HG03196 (cell line): ENCODE data around the gene GUCD1.
"Not testable (repeated sequence)": the region's sequence is repeated elsewhere in the genome, so short reads cannot be mapped to it uniquely, and the experiment has no call there.

Experiments
- ATAC-seq: cut with Tn5 transposase; IDR thresholded peaks from one replicate; pipeline ENCODE4 v1.9.1; 2021; ENCODE audit not compliant: unreplicated experiment

The GUCD1 gene

DNA sequence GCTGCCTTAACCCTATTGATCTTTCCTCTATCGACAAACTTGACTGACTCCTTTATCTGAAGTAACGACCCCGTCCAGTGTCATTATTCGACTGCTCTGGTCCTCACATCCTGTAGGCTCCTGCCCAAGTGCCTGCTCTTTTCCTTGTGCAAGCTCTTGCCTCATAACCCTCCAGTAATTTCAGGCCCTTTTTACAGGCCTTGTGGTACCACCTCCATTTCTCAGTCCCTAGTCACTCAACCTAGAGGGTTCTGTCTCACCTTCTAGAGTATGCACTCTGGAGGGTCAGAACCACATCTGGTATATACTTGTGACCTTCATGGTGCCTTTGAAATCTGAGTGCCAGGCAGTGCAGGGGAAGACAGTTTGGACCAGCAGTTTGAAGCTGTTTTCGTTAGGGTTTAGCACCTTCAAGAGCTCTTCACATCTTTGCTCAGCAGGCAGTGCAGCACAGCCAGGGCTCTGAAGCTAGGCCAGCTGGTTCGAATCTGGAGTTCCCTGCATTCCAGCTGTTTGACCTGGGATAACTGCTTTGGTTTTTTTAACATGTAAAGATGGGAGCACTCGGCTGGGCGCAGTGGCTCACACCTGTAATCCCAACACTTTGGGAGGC, 12.1 kb upstream of the GUCD1 start:
- no peak for ATAC-seq

DNA sequence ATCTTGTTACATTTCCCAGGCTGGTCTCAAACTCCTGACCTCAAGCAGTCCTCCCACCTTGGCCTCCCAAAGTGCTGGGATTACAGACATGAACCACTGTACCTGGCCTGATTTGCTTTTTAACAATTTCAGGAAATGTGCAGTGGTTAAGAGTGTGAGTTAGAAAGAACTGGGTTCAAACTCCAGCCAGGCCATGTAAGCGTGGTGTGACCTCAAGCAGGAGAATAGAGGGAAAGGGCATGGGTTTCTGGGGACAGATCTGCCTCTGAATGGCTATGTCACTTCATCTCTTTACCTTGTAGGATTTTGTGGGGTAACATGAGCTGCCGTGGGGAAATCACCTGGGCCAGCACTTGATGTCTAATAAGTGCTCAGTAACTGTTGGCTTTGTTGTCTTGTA, 10.1 kb upstream of the GUCD1 start:
- ATAC-seq = no peak

DNA sequence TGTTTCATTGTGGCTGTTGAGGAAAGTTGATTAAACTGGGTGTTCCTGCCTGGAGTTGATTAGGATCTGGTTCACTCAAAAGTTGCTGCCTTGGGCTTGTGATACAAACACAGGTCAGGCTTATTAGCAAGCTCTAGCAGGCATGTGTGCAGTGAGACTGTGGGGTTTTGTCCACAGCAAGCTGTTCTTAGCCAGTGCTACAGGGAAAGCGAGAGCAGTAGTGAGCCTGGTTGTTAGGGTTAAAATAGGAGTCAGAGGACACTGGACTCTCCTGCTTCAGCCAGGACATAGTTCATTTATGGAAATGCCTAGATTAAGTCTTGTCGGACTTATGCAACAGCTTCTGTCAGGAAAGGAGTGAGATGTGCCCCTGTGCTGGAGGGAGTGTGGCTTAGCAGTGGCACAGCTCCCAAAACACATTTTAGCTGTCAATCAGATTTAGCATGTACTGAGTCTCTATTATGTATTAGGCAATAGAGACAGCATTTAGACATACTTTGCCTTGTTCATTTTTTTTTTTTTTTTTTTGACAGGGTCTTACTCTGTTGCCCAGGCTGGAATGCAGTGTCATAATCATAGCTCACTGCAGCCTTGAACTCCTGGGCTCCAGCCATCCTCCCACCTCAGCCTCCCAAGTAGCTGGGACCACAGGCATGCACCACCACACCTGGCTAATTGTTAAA, 9.6 kb upstream of the GUCD1 start:
- ATAC-seq = no peak

DNA sequence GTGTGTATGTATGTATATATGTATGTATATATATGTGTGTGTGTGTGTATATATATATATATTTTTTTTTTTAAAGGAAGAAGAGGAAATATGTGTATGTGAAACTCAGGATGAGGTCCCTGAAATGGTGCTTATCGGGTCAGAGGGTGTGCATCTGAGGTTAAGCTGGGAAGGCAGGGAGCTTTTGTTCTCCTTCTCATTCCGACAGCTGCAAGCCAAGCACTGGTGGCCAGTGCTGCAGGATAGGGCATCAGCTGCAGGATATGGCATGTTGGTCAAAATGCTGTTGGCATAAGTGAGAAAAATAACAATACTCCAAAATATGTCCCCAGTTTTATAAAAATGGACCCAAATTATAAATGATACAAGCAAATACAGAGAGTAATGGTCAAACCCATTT, 8.3 kb upstream of the GUCD1 start:
- ATAC-seq = no peak

DNA sequence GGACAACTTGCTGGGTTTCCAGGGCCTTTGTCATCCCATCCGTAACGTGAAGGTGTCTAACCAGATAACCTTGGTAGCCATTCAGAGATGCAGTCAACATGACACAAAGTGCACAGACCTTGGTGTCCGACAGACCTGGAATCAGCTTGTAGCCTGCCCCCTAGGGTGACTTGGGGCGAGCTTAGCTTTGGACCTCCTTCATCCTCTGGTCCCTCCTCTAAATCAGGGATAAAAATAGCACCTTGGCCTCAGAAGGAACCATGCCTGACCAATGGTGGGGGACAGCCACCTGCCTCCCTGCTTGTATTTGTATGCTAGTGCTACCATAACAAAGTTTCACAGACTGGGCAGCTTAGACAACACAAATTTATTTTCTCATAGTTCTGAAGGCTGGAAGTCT, 4.5 kb upstream of the GUCD1 start:
- no peak for ATAC-seq

DNA sequence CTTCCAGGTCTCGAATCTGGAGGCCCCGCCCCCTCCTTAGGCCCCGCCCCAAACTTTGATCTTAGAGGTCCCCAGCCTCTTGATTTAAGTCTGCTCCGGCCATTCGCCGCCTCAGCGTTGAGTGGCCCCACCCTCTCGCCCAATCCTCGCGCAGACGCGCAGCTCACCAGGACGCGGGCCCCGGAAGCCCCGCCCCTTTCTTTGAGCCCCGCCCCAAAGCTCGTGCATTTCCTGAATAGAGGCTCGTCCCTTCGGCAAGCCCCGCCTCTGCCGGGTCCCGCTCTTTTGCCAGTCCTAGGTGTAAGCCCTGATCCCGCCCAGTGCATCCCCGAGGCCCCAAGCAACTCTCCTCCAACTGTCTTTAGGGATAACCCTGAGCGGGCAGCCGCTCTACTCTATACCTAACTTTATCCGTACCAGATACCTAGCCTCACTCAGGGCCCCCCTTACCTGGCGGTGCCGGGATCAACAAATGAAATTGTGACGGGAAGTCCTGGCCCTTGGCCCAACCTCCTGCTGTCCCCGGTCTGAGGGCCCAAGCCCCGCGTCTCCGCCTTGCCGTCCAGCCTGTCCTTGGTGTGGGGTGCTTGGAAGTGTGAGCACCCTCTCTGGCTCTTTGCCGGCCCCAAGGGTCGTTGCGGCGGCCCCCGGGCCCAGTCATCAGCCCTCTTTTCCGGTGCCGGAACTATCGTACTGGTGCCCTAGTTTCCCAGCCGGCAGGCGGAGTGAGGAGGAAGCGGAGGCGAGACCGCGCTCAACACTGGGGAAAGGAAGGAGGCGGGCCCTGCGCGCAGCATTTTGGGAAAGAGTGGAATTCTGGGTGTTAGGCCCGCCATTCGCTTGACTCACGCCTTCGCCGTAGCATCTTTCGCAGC, 464 bp upstream of the GUCD1 start, which contains the start of gene SNRPD3:
TSS of gene SNRPD3 (plus strand) at position 835 of the 875 bp plus-strand sequence. CDS start 1,676 bp downstream, outside the sequence.
- peak; percentile 61 for ATAC-seq

DNA sequence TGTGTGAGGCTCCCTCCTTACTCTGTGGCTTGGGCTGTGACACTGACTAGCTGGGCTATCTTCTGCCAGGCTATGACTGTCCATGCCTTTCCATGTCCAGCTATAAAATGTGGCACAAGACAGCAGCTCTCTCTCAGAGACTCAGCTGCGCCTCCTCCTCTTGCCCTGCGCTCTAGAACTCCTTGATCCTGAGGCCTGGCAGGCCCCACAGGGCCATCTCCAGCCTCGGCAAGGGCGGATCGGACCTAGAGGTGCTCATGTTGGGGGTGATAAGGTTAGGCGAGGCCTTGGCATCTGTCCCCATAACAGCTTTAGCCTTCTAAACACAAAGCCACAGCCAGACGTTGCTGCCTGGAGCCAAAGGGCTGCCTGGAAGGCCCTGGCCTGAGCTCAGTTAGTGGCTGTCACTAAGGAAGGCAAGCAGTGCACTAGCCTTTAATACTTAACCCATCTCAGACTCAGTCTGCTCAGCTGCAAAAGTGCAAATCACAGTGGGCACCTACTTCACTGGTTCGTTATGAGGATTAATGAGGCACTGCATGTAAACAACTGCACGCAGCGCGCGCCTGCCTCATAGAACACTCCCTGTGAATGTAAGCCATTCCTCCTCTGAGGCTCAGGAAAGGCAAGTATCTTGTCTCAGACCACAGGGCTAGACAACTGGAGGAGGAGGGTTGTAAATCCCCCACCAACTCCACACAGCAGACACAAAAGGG, 1.2 kb downstream of the GUCD1 start:
- ATAC-seq = no peak

DNA sequence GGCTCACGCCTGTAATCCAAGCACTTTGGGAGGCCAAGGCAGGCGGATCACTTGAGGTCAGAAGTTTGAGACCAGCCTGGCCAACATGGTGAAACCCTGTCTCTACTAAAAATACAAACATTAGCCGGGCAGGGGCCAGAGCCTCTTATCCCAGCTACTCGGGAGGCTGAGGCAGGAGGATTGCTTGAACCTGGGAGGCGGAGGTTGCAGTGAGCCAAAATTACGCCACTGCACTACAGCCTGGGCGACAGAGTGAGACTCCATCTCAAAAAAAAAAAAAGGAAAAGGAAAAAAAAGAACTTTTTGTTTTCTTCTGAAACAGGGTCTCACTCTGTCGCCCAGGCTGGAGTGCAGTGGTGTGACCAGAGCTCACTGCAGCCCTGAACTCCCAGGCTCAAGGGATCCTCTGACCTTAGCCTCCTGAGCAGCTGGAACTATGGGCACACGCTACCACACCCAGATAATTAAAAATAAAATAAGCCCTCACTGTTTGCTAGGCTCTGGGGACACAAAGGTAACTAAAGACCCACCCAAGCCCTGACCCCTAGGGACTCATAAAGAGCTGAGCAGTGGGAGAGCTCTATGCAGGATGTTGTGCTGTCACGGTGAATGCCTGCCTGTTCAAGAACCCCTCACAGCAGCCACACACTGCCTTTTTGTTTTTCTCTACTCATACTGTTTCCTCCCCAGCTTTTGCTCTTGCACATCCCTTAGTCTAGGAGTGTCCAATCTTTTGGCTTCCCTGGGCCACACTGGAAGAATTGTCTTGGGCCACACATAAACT, 2.2 kb downstream of the GUCD1 start:
- not testable (repeated sequence) for ATAC-seq

DNA sequence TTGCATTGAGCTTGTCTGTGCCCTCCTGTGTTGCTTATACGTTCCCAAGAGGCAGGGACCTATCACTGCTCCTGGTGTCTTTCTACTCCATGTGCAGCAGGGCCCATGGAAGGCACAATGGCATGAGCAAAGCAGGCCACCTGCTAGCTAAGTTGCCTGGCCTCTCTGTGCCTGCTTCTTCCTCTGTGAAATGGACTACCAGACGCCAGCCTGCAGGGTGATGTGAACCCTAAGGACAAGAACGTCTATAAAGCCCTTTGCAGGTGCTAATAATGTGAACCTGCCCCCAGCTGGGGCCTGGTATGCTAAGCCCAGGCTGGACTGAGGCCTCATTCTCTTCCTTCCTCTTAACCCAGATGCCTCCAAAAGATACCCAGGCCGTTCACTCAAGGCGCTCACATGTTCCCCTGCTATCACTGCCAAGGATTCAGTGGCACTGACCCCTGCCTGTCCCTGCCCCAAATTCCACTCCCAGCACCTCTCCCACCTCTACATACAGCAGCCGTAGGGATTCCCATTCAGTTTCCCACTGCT, 4.0 kb downstream of the GUCD1 start:
- no peak for ATAC-seq

DNA sequence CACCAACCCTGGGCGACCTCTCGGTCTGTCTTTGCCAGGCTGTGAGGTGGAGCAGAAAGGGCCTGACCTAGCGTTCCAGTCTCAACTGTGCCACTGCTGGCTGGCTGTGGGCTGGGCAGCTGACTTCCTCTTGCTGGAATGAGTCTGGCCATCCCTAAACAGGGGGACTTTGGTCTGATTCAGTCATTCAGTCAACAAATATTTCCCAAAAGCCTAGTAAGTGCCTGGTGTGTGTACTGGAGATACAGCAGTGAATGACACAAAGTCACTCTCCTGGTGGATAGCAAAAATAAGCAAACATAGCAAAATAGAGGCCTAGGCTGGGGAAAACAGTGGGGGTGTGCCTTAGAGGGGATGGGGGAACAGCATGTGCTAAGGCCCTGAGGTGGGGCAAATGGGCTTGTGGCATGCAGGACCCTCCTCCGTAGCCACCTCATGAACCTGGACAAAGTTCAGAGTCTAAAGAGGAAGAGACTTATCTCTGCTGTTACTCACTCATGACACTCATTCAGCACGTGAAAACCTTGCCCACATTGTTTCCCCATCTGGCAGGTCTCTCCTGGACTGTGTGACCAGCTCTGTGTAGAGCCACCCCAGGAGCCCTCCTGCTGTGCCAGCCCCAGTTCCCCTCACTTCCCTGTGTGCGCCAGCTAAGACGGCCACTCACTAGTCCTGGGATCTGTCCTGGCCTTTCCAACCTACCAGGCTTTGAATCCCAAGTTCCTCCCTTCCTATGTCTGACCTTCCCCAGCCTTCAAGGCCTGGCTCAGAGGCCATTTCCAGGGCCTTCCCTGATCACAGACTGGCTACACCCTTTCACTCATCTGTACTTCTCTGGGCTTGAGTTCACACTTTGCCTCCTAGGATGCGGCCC, 4.7 kb downstream of the GUCD1 start:
- ATAC-seq = no peak

DNA sequence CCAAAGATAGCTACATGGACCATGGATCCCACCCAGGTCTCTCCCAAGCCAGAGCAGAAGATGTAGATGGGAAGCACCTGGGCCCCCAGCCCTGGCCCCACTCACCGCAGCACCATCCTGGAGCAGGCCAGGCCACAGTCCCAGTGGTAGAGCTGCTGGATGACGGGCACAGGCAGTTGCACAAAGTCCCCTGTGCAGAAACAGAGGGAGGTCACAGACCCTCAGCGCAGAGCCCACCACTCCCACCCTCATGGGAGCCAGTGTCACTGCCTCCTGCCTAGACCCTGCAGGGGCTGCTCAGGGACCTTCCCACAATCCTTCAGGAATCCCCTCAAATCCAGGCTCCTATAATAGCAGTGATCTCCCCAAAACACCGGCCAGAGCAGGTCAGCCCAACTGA, 6.1 kb downstream of the GUCD1 start:
- ATAC-seq = no peak

DNA sequence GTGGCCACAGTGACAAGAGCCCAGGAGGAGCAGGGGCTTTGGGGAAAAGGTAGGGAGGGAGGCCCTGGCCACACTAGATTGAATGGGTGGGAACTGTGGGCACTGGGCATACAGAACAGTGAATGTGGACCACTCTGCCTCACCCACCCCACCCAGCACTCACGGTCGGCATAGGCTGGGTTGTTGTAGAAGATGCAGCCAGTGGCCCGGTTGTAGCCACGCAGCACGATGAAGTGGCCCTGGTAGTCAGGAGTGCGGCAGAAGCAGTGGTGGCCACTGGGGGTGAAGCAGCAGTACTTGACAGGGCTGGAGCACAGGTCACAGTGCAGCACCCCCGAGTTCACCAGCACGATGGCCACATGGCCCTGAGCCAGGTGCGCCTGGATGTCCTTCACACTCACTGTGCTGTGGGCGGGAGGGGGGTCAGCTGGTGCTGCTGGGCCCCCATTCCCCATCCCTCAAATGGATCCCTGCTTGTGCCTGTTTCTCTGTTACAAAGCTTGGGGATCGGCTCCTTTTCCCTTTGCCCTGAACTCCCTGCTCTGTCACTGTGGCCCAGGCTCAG, 11.2 kb downstream of the GUCD1 start:
- no peak for ATAC-seq

DNA sequence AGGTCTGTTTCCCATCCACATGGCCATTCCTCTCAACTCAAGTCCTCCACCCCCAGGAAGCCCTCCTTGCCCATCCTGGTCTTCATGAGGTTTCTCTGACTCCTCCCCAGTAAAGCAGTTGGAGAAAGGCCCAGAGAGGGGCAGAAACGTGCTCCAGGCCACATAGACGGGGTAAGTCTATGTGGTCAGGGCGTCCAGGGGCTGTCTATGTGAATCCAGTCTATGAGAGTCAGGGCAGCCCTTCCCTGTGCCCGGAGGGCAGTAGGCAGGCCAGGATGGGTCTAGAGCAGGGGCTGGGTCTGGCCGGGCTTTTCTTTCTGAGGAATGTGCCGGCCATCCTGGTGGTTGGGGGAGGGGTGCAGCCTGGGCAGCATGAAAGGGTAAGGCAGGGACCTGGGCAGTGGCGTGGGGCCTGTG, 11.7 kb downstream of the GUCD1 start:
- no peak for ATAC-seq

DNA sequence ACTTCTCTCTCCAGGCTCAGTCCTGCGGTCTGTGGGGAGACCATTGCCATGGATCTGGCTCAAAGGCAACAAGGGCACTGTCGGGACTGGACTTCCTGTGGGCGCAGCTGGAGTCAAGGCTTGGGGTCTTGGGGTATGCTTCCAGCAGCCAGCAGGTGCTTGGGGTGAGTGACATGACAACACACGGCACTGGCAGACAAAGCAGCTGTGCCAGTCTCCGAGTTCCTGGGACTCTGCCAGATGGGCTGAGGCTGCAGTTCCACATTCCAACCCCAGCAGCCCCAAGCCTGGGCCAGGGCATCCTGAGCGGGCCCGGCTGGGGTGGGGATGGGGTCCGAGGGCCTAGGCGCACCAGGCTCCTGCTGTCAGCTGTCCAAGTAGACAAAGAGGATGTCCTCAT, 12.3 kb downstream of the GUCD1 start:
- no peak for ATAC-seq

DNA sequence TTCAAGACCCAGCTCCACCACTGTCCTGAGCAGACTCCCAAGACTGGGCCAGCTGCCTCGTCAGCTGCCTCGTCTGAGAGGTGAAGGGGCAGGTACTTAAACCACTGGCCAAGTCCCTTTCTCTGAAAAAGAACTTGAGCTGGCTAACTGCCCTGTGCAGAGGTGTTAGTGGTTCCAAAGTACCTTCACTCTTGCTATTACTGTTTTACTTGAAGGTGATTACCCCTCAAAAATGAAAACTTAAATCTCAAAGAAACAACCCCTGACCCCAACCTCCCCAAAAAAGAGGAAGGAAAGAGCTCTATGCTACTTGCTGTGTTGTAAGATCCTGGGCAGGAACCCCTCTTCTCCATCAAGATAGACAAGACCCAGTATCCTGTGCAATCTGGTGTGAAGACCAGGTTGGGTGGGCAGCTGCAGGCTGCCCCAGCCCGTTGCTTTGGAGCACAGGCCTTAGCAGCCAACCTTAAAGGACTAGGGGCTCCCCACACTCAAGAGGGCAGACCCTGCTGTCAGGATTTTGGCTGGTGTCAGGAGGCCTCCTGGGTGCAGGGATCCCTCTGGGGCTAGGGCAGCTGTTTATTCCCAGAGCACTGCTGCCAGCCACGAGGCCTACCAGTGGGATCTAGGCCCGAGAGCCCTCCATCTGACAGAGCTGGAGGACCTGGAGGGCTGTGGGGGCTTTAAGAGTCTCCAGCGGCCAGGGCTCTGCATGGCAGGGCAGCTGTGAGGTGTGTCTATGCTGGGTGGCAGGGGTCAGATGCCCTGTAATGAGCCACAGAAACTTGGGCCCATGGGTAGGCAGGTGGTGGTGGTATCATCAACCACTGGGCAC, 13.0 kb downstream of the GUCD1 start:
- ATAC-seq = no peak

DNA sequence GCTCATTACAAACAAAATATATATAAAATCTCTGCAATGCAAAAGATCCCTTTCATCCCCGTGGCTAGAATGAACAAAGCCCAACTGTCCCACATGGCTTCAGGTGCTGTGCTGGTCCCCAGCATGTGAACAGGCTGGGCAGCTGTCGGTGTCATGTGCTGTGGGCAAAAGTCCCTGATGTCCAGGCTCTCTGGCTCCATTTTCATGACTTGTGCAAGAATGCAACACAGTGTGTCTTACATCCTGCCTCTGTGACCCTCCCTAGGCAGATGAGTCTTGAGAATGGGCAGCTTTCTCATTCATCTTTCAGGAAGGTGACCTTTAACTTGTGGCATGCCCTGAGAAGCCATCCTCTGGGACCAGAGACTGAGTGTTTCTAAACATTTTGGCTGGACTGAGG, 14.5 kb downstream of the GUCD1 start:
- ATAC-seq = no peak

DNA sequence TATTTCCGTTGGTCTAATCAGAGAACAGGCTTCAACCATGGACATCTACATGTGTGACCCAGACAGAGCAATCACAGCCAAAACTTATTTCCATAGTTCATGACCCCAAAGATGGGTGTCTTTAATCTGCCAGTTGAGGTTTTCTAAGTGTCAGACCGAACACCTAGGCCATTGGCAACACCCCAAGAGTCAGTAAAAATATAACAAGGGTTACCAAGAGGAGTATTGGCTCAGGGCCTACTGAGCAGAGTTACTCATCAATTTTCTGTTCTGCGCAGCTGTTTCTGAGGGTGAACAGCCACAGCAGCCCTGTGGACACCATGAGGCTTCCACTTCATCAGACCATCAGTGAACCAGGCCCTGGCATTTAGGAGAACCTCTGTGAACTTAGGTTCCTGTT, 18.8 kb downstream of the GUCD1 start:
- no peak for ATAC-seq

DNA sequence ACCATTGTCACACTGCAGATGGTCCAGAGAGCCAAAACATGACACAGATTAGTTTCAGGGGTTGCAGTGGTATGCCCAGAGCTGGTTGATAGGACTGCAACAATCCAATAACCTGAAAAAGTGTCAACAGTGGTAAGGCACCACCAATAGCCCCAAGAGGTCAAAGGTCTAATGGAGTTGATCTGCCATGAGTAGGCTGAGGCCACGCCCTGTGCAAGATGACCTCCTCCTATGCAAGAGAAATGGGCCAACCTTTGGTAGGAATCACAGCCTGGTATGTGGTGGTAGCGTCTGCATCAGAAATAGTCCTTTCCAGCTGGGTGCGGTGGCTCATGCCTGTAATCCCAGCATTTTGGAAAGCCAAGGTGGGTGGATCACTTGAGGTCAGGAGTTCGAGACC, 19.6 kb downstream of the GUCD1 start:
- no peak for ATAC-seq
